Renal pelvis (tissue), 4 donors: ENCODE results near the gene ABCA1. TPM values are rescaled to one million over a fixed set of nuclear protein-coding genes. Genes with fewer than 3 reads are reported as not detected.

Source experiments
- DNase-seq: peaks from one replicate; pipeline ENCODE4 v3.0.0-alpha.2; 2013
- polyA plus RNA-seq, 3 donors: library from polyadenylated mRNA; unstranded; fragments of 120-200 nt; gene quantifications; one replicate each; pipeline ENCODE4 v1.2.1, GENCODE V29; 2013; ENCODE audit not compliant: insufficient read length in 3 of 3

The ABCA1 gene
- polyA plus RNA-seq, 3 donors: 8.6 to 11.0 (median 9.1) TPM

GRCh38 chr9:104844710-104845109, 83.2 kb downstream of the ABCA1 start:
- DNase-seq: no peak

- no peak for DNase-seq
These were observed 84.2 kb downstream of the ABCA1 start for GRCh38 chr9:104843644-104844240.

GRCh38 chr9:104842698-104843097, 85.3 kb downstream of the ABCA1 start:
- no peak for DNase-seq

- no peak for DNase-seq
These were observed 86.3 kb downstream of the ABCA1 start for GRCh38 chr9:104841601-104842141.

GRCh38 chr9:104838958-104839357, 89.0 kb downstream of the ABCA1 start:
- DNase-seq: no peak

GRCh38 chr9:104836767-104837166, 91.2 kb downstream of the ABCA1 start:
- DNase-seq: no peak

GRCh38 chr9:104836235-104836634, 91.7 kb downstream of the ABCA1 start:
- no peak for DNase-seq

- no peak for DNase-seq
These were observed 92.8 kb downstream of the ABCA1 start for GRCh38 chr9:104835161-104835560.

- no peak for DNase-seq
These were observed 94.3 kb downstream of the ABCA1 start for GRCh38 chr9:104833696-104834095.

GRCh38 chr9:104831681-104832080, 96.3 kb downstream of the ABCA1 start:
- no peak for DNase-seq

- DNase-seq: no peak
These were observed 101.0 kb downstream of the ABCA1 start for GRCh38 chr9:104826911-104827310.

GRCh38 chr9:104826079-104826775, 101.7 kb downstream of the ABCA1 start:
- no peak for DNase-seq

- no peak for DNase-seq
These were observed 107.6 kb downstream of the ABCA1 start for GRCh38 chr9:104820336-104820735.

GRCh38 chr9:104819033-104819432, 108.9 kb downstream of the ABCA1 start:
- no peak for DNase-seq

GRCh38 chr9:104817437-104817836, 110.5 kb downstream of the ABCA1 start:
- no peak for DNase-seq

GRCh38 chr9:104815851-104816565, 111.9 kb downstream of the ABCA1 start:
- DNase-seq: no peak

GRCh38 chr9:104810421-104811339, 117.3 kb downstream of the ABCA1 start:
- DNase-seq: peak; percentile 21

- DNase-seq: no peak
These were observed 119.8 kb downstream of the ABCA1 start for GRCh38 chr9:104808035-104808614.

- DNase-seq: no peak
These were observed 122.5 kb downstream of the ABCA1 start for GRCh38 chr9:104805441-104805840.

- DNase-seq: no peak
These were observed 125.0 kb downstream of the ABCA1 start for GRCh38 chr9:104802906-104803305.

GRCh38 chr9:104802110-104802509, 125.8 kb downstream of the ABCA1 start:
- no peak for DNase-seq
